ENCODE results near the gene SGPP1. TPM values are rescaled to one million over a fixed set of nuclear protein-coding genes. Genes with fewer than 3 reads are reported as not detected.
A peak's percentile ranks its signal among the peaks of the same experiment; 100 is the strongest.

Gene SGPP1
- total and polyA plus RNA-seq, 11 donors: 4.0 to 9.2 (median 5.1) TPM

GRCh38 chr14:63761351-63762117 lies 33.7 kb upstream of the SGPP1 start:
- no peaks in the 10 kb centered on the region for H3K36me3 ChIP-seq
- no peak for DNase-seq
- 82 to 84% (median 84%) methylated on average over 26 of the region's 26 CpGs for WGBS, 4 donors
- H3K9me3 ChIP-seq: no peaks in the 10 kb centered on the region
- ATAC-seq: no peak
- intact Hi-C loops (cut with DNase I): loop anchor here in 5 of 10 donors (10.0 kb wide), 2 partner anchors 117 to 377 kb away; partner anchors contain the start of gene WDR89 (in 1 of the 5)
- no peak for TF ChIP-seq CTCF (IDR thresholded peaks at IDR 0.05)
- TF ChIP-seq POLR2A (IDR thresholded peaks at IDR 0.05): no peak
- no peak overlapping the region for H3K4me3 ChIP-seq
- H3K27ac ChIP-seq: peak overlapping the region in 1 of 12 donors; percentile 49
- H3K27me3 ChIP-seq: no peaks in the 10 kb centered on the region
- peaks cover 0 to 17% (median 0%) of the 10 kb centered on the region in 12 donors for H3K4me1 ChIP-seq

GRCh38 chr14:63760014-63760413 lies 32.1 kb upstream of the SGPP1 start:
- Histone ChIP-seq H3K27me3 (no peaks in the 10 kb centered on the region), H3K36me3 (no peaks in the 10 kb centered on the region), H3K9me3 (no peaks in the 10 kb centered on the region), H3K4me3 (peak overlapping the region in 2 of 12 donors; percentile 38 to 39), H3K27ac (peak overlapping the region in 4 of 12 donors; percentile 6 to 90 (median 34)), H3K4me1 (peaks cover 0 to 17% (median 0%) of the 10 kb centered on the region in 12 donors)
- ATAC-seq (no peak), DNase-seq (no peak)
- intact Hi-C loops (cut with DNase I): loop anchor here in 5 of 10 donors (10.0 kb wide), 2 partner anchors 115 to 375 kb away; partner anchors contain the start of gene WDR89 (in 1 of the 5)
- TF ChIP-seq CTCF (IDR thresholded peaks at IDR 0.05) (no peak), POLR2A (IDR thresholded peaks at IDR 0.05) (no peak)
- 93 to 98% (median 96%) methylated on average over 1 of the region's 1 CpG for WGBS, 4 donors

GRCh38 chr14:63759456-63759855 lies 31.6 kb upstream of the SGPP1 start:
- H3K27me3 ChIP-seq: no peaks in the 10 kb centered on the region
- WGBS, 4 donors: 42 to 56% (median 48%) methylated on average over 5 of the region's 5 CpGs
- H3K4me1 ChIP-seq: peaks cover 0 to 17% (median 0%) of the 10 kb centered on the region in 12 donors
- H3K9me3 ChIP-seq: no peaks in the 10 kb centered on the region
- intact Hi-C loops (cut with DNase I): no loop called here
- H3K27ac ChIP-seq: peak overlapping the region in 6 of 12 donors; percentile 6 to 90 (median 20)
- no peak for TF ChIP-seq POLR2A (IDR thresholded peaks at IDR 0.05)
- TF ChIP-seq CTCF (IDR thresholded peaks at IDR 0.05): no peak
- peak overlapping the region in 7 of 12 donors; percentile 17 to 39 (median 30) for H3K4me3 ChIP-seq
- H3K36me3 ChIP-seq: no peaks in the 10 kb centered on the region
- DNase-seq (peak in 1 of 5 donors; percentile 8), ATAC-seq (peak in 2 of 4 donors; percentile 41 to 84)

GRCh38 chr14:63757211-63757610 lies 29.3 kb upstream of the SGPP1 start:
- no peak for ATAC-seq
- Histone ChIP-seq H3K9me3 (no peaks in the 10 kb centered on the region), H3K27me3 (peaks cover 0 to 2% (median 0%) of the 10 kb centered on the region in 9 donors)

More at GRCh38 chr14:63757211-63757610, 29.3 kb upstream of the SGPP1 start:
- H3K4me3 ChIP-seq: no peak overlapping the region
- TF ChIP-seq CTCF (IDR thresholded peaks at IDR 0.05): no peak
- no peak for TF ChIP-seq POLR2A (IDR thresholded peaks at IDR 0.05)
- DNase-seq: no peak
- H3K36me3 ChIP-seq: no peaks in the 10 kb centered on the region
- intact Hi-C loops (cut with DNase I): no loop called here
- no peak overlapping the region for H3K27ac ChIP-seq
- H3K4me1 ChIP-seq: peaks cover 0 to 17% (median 0%) of the 10 kb centered on the region in 12 donors
